GM19397 (cell line): Measurements from ENCODE around the gene TMEM212.
"Not testable (repeated sequence)": the region's sequence is repeated elsewhere in the genome, so short reads cannot be mapped to it uniquely, and the experiment has no call there.

ENCODE experiments used
- ATAC-seq: cut with Tn5 transposase; IDR thresholded peaks from one replicate; pipeline ENCODE4 v1.9.1; 2021; ENCODE audit warnings: mild to moderate bottlenecking, moderate library complexity; ENCODE audit not compliant: unreplicated experiment

The TMEM212 gene

DNA sequence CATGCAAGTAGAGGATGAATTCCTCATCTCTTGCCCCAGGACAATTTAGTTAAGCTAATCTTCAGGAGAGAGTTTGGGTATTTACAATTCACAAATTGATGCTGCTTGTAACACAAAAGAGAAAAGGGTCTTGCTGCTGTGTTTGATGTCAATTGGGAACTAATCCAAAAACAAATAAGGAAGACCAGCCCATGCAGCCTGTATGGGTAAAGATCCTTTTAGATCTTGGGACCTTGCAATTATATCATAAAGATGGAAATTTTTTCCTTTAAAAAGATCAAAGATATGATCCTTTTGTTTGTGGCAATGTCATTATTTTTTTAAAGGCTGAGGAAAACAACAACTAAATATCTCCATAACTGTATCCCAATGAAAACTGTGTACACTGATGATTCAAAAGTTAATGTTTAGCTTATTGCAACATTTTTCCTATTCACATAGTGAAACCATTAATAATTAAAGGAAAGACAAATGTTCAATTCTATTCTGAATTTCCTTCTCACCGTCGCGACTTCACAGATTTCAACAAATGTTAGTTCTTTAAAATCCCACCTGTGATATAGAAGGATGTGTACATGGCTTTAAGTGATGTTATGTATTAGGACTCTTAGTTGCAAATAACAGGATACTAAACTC, 40.2 kb downstream of the TMEM212 start:
- no peak for ATAC-seq

DNA sequence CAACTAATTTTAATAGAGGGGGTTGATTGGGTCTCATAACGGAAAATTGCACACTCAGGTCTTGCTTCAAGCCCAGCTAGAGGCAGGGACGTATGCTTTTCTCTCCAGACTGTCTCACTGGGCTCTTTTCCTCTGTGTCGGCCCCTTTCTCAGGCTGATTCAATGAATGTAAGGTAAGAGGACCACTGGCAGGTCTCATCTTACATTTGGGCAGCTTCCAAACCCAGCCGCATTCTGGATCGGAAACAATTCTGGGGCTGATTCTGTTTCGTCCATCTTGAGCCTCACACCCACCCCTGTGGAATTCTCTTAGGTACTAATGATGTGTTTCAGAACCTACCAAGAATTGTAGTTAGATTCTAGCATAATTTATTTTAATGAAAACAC, 40.7 kb downstream of the TMEM212 start:
- ATAC-seq = no peak

DNA sequence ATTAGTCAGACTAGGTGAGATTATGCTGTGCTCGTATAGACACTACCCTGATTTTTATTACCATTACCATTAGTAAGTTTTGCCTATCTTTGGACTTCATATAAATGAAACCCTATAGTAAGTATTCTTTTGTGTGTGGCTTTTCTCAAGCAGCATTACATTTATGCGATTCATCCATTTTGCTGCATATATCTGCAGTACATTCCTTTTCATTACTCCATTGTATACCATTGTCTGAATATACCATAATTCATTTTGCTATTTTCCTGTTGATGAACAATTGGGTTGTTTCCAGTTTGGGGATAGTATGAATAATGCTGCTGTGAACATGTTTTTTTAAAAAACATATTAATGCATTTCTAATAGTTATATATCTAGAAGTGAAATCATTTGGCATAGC, 45.3 kb downstream of the TMEM212 start:
- ATAC-seq = no peak

DNA sequence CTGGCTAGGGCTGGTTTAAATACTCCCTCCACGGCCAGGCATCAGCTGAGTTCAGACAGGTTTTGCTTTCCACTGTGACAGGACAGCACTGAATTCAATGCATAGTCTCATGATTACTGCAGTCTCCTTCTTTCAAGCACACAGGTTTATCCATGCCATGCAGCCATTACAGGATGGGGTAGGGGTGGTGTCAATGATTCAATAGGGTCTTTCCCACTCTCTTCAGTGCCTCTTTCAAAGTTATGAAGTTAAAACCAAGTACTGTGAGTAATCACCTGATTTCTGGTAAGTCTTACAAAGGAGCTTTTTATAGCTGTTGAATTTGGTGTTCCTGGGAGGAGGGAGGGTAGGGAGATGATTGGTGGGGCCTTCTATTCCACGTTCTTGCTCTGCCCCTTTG, 47.2 kb downstream of the TMEM212 start:
- no peak for ATAC-seq

DNA sequence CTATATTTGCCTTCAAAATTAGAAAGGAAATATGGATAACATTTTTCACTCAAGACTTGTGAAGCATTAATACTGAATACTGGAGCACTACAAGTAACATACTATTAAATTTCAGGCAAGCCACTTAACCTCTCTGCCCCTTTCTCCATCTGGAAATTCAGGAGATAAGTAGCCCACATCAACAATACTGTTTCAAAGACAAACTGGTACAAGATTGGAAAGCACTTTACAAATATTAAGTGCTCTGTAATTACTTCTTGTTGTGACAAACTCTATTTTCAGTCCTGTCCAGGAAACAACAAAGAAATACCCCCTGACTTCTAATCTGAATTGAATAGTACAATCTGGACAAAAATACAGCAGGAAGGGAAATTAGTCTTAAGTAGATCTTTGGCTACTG, 49.3 kb downstream of the TMEM212 start:
- no peak for ATAC-seq

DNA sequence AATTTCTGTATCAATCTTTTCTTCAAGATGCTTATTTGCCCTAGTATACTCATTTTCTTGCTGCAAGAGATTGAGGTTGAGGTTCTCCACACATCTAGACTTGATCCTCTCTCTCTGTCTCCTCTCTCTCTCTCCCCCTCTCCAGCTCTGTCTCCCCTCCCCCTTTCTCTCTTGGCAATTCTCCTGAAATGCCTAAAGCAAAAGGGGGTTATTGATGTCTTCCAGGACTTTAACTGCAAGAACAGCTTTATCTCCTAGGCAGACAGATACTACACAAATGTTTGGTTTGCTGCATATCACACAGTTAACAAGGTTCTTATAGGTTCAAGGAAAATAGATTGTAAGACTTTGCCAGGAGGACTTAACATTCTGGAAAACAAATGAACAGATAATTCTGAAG, 52.1 kb downstream of the TMEM212 start:
- no peak for ATAC-seq

DNA sequence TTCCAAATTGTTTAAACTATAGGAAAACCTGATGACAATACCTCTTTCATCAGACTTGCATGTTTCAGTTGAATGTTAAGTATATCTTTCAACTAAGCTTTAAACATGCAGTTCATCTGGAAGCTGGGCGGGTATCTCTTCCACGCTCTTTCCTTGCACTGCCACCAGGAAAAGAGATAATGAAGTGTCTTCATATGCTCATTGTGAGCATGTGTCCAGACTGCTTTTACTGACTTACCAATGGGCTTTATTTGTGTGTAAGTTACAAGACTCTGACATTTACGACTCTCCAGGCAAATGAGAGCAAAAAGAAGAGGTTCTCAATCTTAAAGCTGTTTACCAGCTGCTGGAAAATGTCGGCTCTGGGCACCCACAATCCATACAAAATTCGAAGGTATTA, 52.8 kb downstream of the TMEM212 start:
- no peak for ATAC-seq

DNA sequence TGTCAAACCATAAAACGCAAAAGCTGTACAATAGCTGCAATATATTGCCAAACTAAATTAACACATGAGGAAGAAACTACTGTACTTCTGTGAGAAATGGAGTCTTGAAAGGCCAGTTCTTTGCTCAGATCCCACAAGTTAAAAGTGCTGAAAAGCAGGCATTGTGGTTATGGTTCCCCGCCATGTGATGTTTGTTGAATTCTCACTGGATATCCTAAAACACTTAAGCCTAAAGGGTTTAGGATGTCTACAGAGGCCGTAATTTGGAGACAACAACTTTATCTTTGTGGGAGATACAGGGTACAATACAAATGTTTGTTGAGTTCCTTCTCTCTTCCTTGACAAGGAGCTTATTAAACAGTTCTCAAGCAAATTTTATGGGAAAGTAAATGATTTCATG, 53.2 kb downstream of the TMEM212 start:
- ATAC-seq = no peak

DNA sequence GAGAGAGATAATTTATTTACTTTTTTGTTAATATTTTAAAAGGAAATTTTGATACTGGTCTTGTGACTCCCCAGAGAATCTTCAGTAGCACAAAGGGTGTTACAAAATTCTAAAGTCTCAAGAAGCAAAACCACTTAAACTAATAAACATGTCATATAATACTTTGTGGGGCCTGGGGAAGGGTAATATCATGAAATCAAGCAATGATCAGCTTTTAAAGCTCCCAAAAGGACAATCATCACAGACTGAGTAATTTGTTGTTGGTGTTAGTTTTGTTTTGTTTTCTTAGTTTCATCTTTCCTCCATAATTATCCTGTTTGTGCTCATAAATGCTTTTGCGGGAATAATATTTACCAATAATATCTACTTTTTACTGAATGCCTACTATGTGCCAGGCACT, 55.0 kb downstream of the TMEM212 start:
- no peak for ATAC-seq

DNA sequence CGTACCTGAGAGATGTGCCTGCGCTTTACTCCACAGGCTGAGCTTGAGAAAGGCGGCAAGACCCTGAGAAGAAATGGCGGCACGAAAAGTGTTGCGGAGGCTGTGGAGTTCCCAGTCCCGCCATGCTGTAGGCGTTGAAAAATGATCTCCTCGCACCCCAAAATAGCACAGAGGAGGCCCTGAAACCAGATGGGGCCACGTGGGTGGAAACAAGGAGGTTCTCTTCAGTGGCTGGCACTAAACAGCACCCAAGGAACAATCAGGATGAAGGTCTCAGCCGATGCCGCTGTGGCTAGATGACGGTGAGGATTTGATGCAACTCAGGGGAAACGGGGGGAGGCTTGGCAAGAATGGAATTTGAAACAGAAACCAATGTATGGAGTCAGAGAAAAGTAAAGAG, 57.3 kb downstream of the TMEM212 start:
- ATAC-seq = no peak

DNA sequence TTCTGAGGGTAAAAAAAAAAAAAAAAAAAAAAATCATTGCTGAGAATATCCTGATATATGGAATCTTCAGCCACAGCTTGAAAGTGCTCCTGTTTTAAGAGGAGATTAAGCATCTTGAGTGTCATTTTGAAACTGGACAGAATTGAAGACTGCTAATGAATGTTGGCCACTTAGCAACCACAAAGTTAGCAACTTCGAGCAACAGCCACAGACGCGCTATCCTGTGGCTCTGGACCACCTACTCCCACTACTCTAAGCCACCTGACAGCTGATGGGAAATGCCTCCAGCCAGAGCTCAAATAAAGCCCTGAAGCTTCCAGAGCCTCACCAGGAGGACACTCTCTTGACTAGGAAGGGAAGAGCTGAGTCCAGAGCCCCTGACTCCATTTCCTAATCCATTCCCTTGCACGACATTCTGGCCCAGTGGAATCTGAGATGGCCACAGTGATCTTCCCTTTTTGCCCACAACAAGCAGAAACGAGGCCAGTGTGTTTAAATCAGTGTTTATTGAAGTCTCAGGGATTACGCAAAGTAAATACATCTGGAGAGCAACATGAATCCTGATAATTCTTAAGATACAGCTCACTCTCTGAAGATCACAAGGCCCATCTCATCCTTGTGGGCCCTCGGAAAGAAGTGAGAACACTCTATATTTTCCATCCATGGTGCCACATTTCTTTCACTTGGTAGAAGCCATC, 58.6 kb downstream of the TMEM212 start:
- ATAC-seq = no peak

DNA sequence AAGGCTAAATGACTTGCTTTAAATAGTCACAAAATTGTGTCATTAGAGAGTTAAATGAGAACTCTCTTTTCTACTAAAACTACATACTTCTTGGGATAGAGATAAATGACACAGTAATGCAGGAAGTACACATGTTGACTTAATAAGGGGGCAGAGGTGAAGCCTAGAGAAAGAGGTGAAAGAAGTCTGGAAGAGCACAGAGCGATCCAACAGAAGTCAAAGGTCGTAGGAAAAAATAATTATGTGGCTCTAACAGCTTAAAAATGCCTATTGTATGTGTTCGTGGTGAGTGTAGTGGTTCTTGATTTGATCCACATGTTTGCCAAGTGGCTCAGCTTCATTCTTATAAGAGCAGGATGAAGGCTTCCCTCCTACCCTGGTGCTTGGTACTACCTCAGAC, 61.7 kb downstream of the TMEM212 start:
- no peak for ATAC-seq

DNA sequence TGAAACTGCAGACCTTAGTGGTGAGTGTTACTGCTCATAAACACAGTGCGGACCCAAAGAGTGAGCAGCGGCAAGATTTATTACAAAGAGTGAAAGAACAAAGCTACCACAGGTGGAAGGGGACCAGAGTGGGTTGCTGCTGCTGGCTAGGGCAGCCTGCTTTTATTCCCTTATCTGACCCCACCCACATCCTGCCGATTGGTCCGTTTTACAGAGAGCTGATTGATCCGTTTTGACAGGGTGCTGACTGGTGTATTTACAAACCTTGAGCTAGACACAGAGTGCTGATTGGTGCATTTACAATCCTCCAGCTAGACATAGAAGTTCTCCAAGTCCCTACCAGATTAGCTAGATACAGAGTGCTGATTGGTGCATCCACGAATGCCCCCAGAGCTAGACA, 63.4 kb downstream of the TMEM212 start:
- ATAC-seq = not testable (repeated sequence)

DNA sequence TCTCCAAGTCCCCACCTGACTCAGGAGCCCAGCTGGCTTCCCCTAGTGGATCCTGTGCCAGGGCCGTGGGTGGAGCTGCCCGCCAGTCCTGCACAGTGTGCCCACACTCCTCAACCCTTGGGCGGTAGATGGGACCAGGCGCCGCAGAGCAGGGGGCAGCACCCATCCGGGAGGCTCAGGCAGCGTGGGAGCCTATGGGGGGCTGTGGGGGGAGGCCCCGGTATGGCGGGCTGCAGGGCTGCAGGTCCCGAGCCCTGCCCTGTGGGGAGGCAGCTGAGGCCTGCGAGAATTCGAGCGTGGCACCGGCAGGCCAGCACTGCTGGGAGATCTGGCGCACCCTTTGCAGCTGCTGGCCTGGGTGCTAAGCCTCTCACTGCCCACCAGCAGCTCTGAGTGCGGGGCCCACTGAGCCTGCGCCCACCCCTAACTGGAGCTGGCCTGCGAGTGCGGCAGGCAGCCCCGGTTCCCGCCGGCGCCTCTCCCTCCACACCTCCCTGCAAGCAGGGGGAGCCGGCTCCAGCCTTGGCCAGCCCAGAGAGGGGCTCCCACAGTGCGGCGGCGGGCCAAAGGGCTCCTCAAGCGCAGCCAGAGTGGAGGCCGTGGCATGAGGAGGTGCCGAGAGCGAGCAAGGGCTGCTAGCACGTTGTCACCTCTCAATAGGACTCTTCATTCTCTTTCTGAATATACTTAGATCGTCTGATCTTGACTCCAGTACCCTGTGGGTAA, 64.0 kb downstream of the TMEM212 start:
- no peak for ATAC-seq

DNA sequence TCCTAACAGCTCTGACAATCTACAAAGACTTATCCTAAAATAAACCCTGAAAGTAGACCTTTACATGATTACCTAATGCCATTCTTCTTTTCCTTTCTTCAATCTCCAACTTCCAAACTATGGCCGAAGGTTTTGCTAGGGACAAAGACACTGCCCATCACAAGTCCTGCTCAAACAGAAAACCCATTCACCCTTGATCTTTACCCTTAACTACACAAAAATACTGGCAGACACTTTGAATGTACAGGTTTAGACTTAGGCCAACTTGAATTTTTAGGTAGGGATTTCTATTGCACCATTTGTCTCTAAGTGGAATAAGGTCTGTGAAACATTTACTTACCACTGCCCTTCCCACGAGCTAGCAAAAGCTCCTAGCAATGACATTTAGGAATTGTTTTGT, 64.6 kb downstream of the TMEM212 start:
- ATAC-seq = no peak

DNA sequence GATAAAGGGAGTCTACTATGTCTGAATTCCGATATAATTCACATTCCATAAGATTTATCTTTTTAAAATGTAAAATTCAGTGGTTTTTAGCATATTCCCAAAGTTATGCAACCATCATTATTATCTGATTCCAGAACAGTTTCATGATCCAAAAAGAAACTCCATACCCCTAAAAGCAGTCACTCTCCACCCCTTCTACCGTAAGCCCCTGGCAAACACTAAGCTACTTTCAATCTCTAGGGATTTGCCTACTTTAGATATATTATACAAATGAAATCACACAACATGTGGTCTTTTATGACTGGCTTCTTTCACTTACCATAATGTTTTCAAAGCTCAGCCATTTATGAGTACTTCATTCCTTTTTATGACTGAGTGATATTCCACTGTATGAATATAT, 65.6 kb downstream of the TMEM212 start:
- ATAC-seq = no peak
